Measurements from ENCODE around the gene PLAC8L1.

Gene PLAC8L1

GRCh38 chr5:146042628-146043279 lies 62.6 kb downstream of the PLAC8L1 start:
- peak; percentile 75 for DNase-seq (ENCODE audit: low spot score)

- peak; percentile 83 for DNase-seq (ENCODE audit: low spot score)
Measured at GRCh38 chr5:146041180-146041789, 64.1 kb downstream of the PLAC8L1 start.

- peak; percentile 81 for DNase-seq (ENCODE audit: low spot score)
Measured at GRCh38 chr5:146040527-146040926, 64.8 kb downstream of the PLAC8L1 start.

- no peak for DNase-seq (ENCODE audit: low spot score)
Measured at GRCh38 chr5:146039420-146039819, 66.0 kb downstream of the PLAC8L1 start.

- no peak for DNase-seq (ENCODE audit: low spot score)
Measured at GRCh38 chr5:146034605-146035004, 70.8 kb downstream of the PLAC8L1 start.
